H9 (cell line): ENCODE measurements around the gene HGF. TPM values are rescaled to one million over a fixed set of nuclear protein-coding genes. Genes with fewer than 3 reads are reported as not detected.

ENCODE experiments used
- DNase-seq: peaks from one replicate; pipeline ENCODE4 v3.0.0-alpha.2; 2017
- H2AFZ ChIP-seq: one replicate; pipeline ENCODE4 v1.6.1; 2013; ENCODE audit warnings: mild to moderate bottlenecking, low read length, control low read depth, moderate library complexity
- H2AK5ac ChIP-seq: 2 replicates; pipeline ENCODE4 v1.6.1; 2013; ENCODE audit warnings: low read length, control low read depth, mixed read lengths; ENCODE audit not compliant: insufficient read length
- H2BK120ac ChIP-seq: one replicate; pipeline ENCODE4 v1.6.1; 2013; ENCODE audit warnings: low read depth, mild to moderate bottlenecking, low read length, control low read depth, inconsistent platforms; ENCODE audit not compliant: poor library complexity, severe bottlenecking
- H2BK12ac ChIP-seq: 2 replicates; pipeline ENCODE4 v1.6.1; 2013; ENCODE audit warnings: low read length, control low read depth, mixed read lengths, low read depth; ENCODE audit not compliant: insufficient read length
- H2BK15ac ChIP-seq: 2 replicates; pipeline ENCODE4 v1.6.1; 2013; ENCODE audit warnings: low read depth, low read length, control low read depth
- H2BK20ac ChIP-seq: one replicate; pipeline ENCODE4 v1.6.1; 2013; ENCODE audit warnings: low read depth, mild to moderate bottlenecking, low read length, control low read depth, inconsistent platforms; ENCODE audit not compliant: poor library complexity, severe bottlenecking
- H2BK5ac ChIP-seq: 2 replicates; pipeline ENCODE4 v1.6.1; 2013; ENCODE audit warnings: low read length, control low read depth, mixed read lengths; ENCODE audit not compliant: insufficient read length
- H3K14ac ChIP-seq: 2 replicates; pipeline ENCODE4 v1.6.1; 2013; ENCODE audit warnings: low read length, control low read depth; ENCODE audit not compliant: insufficient read depth
- H3K18ac ChIP-seq: 2 replicates; pipeline ENCODE4 v1.6.1; 2013; ENCODE audit warnings: low read depth, mild to moderate bottlenecking, mixed read lengths, low read length, control low read depth; ENCODE audit not compliant: insufficient read length
- H3K23ac ChIP-seq: 2 replicates; pipeline ENCODE4 v1.6.1; 2013; ENCODE audit warnings: low read length, control low read depth, mixed read lengths, low read depth; ENCODE audit not compliant: insufficient read length
- H3K23me2 ChIP-seq: 2 replicates; pipeline ENCODE4 v1.6.1; 2013; ENCODE audit warnings: low read depth, mild to moderate bottlenecking, mixed read lengths, low read length, control low read depth; ENCODE audit not compliant: insufficient read length, poor library complexity, severe bottlenecking
- H3K27ac ChIP-seq: 2 replicates; pipeline ENCODE4 v1.5.1; 2013; ENCODE audit warnings: low read length, control low read depth, mixed read lengths, low read depth; ENCODE audit not compliant: insufficient read length
- H3K27me3 ChIP-seq: 2 replicates; pipeline ENCODE4 v1.6.1; 2013; ENCODE audit warnings: low read length, control low read depth, inconsistent platforms; ENCODE audit not compliant: insufficient read depth
- H3K4ac ChIP-seq: 2 replicates; pipeline ENCODE4 v1.6.1; 2013; ENCODE audit warnings: low read depth, mild to moderate bottlenecking, control low read depth, inconsistent platforms, low read length, moderate library complexity
- H3K4me1 ChIP-seq: 2 replicates; pipeline ENCODE4 v1.6.1; 2013; ENCODE audit warnings: low read length, control low read depth, inconsistent platforms; ENCODE audit not compliant: insufficient read depth
- H3K4me2 ChIP-seq: 2 replicates; pipeline ENCODE4 v1.6.1; 2013; ENCODE audit warnings: low read length, control low read depth, mixed read lengths; ENCODE audit not compliant: insufficient read length, insufficient read depth
- H3K56ac ChIP-seq: 2 replicates; pipeline ENCODE4 v1.6.1; 2013; ENCODE audit warnings: low read depth, mild to moderate bottlenecking, mixed read lengths, low read length, control low read depth; ENCODE audit not compliant: insufficient read length
- H3K79me1 ChIP-seq: 2 replicates; pipeline ENCODE4 v1.6.1; 2013; ENCODE audit warnings: low read depth, mild to moderate bottlenecking, moderate library complexity, low read length, control low read depth, inconsistent platforms; ENCODE audit not compliant: insufficient read depth, poor library complexity, severe bottlenecking
- H3K79me2 ChIP-seq: 2 replicates; pipeline ENCODE4 v1.6.1; 2013; ENCODE audit warnings: low read length, control low read depth, inconsistent platforms; ENCODE audit not compliant: insufficient read depth
- H3K9ac ChIP-seq: 2 replicates; pipeline ENCODE4 v1.6.1; 2013; ENCODE audit warnings: low read length, control low read depth, mixed read lengths; ENCODE audit not compliant: insufficient read length; ENCODE audit errors: extremely low read depth
- H3K9me3 ChIP-seq: one replicate; pipeline ENCODE4 v1.6.1; 2013; ENCODE audit warnings: low read depth, low read length, inconsistent platforms; ENCODE audit not compliant: control insufficient read depth
- H3T11ph ChIP-seq: one replicate; pipeline ENCODE4 v1.6.1; 2013; ENCODE audit warnings: mild to moderate bottlenecking, low read length, control low read depth, inconsistent platforms
- H4K20me1 ChIP-seq: one replicate; pipeline ENCODE4 v1.6.1; 2013; ENCODE audit not compliant: control insufficient read depth, insufficient read length, insufficient read depth
- H4K5ac ChIP-seq: 2 replicates; pipeline ENCODE4 v1.6.1; 2013; ENCODE audit warnings: low read depth, mild to moderate bottlenecking, mixed read lengths, low read length, control low read depth; ENCODE audit not compliant: insufficient read length
- H4K8ac ChIP-seq: replicated peaks from 2 replicates; pipeline ENCODE4 v1.6.1; 2013; ENCODE audit warnings: low read length, control low read depth, mixed read lengths, low read depth; ENCODE audit not compliant: insufficient read length
- H4K91ac ChIP-seq: 2 replicates; pipeline ENCODE4 v1.6.1; 2013; ENCODE audit warnings: low read depth, mild to moderate bottlenecking, moderate library complexity, mixed read lengths, low read length, control low read depth; ENCODE audit not compliant: insufficient read length
- H3K27ac Mint-ChIP-seq, 3 experiments: 2 replicates in 2 of 3; 3 replicates in 1 of 3; pipeline ENCODE4 v1.8.0; 2020 to 2021; ENCODE audit warnings: mixed read lengths in 3 of 3, mild to moderate bottlenecking in 1 of 3, moderate library complexity in 1 of 3
- H3K27me3 Mint-ChIP-seq: 2 replicates; pipeline ENCODE4 v1.8.0; 2021; ENCODE audit warnings: low read depth, mild to moderate bottlenecking, moderate library complexity, mixed read lengths
- H3K36me3 Mint-ChIP-seq, 3 experiments: 2 replicates in 2 of 3; 3 replicates in 1 of 3; pipeline ENCODE4 v1.8.0; 2020 to 2021; ENCODE audit warnings: low read depth in 3 of 3, mixed read lengths in 3 of 3; ENCODE audit not compliant: insufficient read depth in 1 of 3
- H3K4me1 Mint-ChIP-seq, 2 experiments: 2 replicates each; pipeline ENCODE4 v1.8.0; 2020; ENCODE audit warnings: mixed read lengths in 2 of 2
- H3K4me3 Mint-ChIP-seq, 2 experiments: 2 replicates in 1 of 2; 3 replicates in 1 of 2; pipeline ENCODE4 v1.8.0; 2020 to 2021; ENCODE audit warnings: mild to moderate bottlenecking in 2 of 2, mixed read lengths in 2 of 2, moderate library complexity in 1 of 2
- H3K9me3 Mint-ChIP-seq, 2 experiments: 2 replicates in 1 of 2; 3 replicates in 1 of 2; pipeline ENCODE4 v1.8.0; 2020; ENCODE audit warnings: mild to moderate bottlenecking in 2 of 2, mixed read lengths in 2 of 2, moderate library complexity in 1 of 2
- WGBS: extraction: QIAGEN DNeasy Blood & Tissue Kit; methylation state at CpG from one replicate; pipeline ENCODE4 v1.1.7; 2013; ENCODE audit warnings: missing lambda C conversion rate, low lambda C conversion rate, mixed read lengths; ENCODE audit not compliant: insufficient read length; ENCODE audit errors: extremely low coverage; 5-methylcytosine and 5-hydroxymethylcytosine counted together
- total RNA-seq: library from RNA; stranded (reverse); gene quantifications from 2 replicates; pipeline ENCODE4 v1.2.1, GENCODE V29; 2021
- TF ChIP-seq, protein P1 (sequence below): fragments of 200-600 bp; sonication (generic); conservative IDR thresholded peaks from 3 replicates; pipeline ENCODE4 v1.8.0; 2021; ENCODE audit warnings: antibody characterized with exemption, mild to moderate bottlenecking

Gene HGF
- total RNA-seq, 1 experiment from 2014 or later = 0.15 TPM

- Histone ChIP-seq H4K5ac (no peak overlapping the region), H3K79me1 (no peaks in the 10 kb centered on the region)
- WGBS = no CpG with 5 or more reads among the region's 1 CpG
Observed at GRCh38 chr7:81693894-81694293, 76.0 kb downstream of the HGF start.

More at GRCh38 chr7:81693894-81694293, 76.0 kb downstream of the HGF start:
- no peak overlapping the region for H2AK5ac ChIP-seq
- no peak overlapping the region for H3K4me2 ChIP-seq
- no peak for DNase-seq
- Mint-ChIP-seq H3K36me3 (no peaks in the 10 kb centered on the region), H3K4me3 (no peak overlapping the region), H3K9me3 (no peaks in the 10 kb centered on the region; a peak in 1 of 5 replicates), H3K27me3 (no peaks in the 10 kb centered on the region), H3K4me1 (peaks cover 37 to 38% of the 10 kb centered on the region in 2 experiments), H3K27ac (peak overlapping the region in 1 of 3 experiments; percentile 56; a peak in 2 of 7 replicates)
- H4K8ac ChIP-seq = no peak overlapping the region
- no peak overlapping the region for H2BK12ac ChIP-seq
- H2BK20ac ChIP-seq = no peak overlapping the region
- no peaks in the 10 kb centered on the region for H4K20me1 ChIP-seq
- no peak overlapping the region for H3K4ac ChIP-seq
- H3K79me2 ChIP-seq = no peaks in the 10 kb centered on the region
- H3K56ac ChIP-seq = no peak overlapping the region
- TF ChIP-seq, protein P1, sequence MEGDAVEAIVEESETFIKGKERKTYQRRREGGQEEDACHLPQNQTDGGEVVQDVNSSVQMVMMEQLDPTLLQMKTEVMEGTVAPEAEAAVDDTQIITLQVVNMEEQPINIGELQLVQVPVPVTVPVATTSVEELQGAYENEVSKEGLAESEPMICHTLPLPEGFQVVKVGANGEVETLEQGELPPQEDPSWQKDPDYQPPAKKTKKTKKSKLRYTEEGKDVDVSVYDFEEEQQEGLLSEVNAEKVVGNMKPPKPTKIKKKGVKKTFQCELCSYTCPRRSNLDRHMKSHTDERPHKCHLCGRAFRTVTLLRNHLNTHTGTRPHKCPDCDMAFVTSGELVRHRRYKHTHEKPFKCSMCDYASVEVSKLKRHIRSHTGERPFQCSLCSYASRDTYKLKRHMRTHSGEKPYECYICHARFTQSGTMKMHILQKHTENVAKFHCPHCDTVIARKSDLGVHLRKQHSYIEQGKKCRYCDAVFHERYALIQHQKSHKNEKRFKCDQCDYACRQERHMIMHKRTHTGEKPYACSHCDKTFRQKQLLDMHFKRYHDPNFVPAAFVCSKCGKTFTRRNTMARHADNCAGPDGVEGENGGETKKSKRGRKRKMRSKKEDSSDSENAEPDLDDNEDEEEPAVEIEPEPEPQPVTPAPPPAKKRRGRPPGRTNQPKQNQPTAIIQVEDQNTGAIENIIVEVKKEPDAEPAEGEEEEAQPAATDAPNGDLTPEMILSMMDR = no peak
- H2BK15ac ChIP-seq = no peak overlapping the region
- H3K4me1 ChIP-seq = peaks cover 8% of the 10 kb centered on the region
- H2AFZ ChIP-seq = no peak overlapping the region
- no peak overlapping the region for H3K14ac ChIP-seq
- H2BK5ac ChIP-seq = no peak overlapping the region
- H2BK120ac ChIP-seq = no peak overlapping the region
- H3T11ph ChIP-seq = no peak overlapping the region
- no peak overlapping the region for H3K18ac ChIP-seq
- H3K9ac ChIP-seq = no peak overlapping the region
- H3K27ac ChIP-seq = no peak overlapping the region
- H3K23ac ChIP-seq = no peak overlapping the region
- H3K27me3 ChIP-seq = no peaks in the 10 kb centered on the region
- no peaks in the 10 kb centered on the region for H3K9me3 ChIP-seq
- H3K23me2 ChIP-seq = no peaks in the 10 kb centered on the region
- no peak overlapping the region for H4K91ac ChIP-seq
